HCT116 (cell line): ENCODE results near the gene RND3. TPM values are rescaled to one million over a fixed set of nuclear protein-coding genes. Genes with fewer than 3 reads are reported as not detected.

ENCODE experiments used
- ATAC-seq: fragments of 200-7000 bp; cut with Tn5 transposase; 2 replicates; pipeline ENCODE4 v1.9.1; 2020; ENCODE audit warnings: mild to moderate bottlenecking, moderate library complexity
- BruUV-seq: library from RNA; stranded (reverse); fragments of 400-500 nt; replicated peaks from 2 replicates; lab custom pipeline; 2021; lab: Mats Ljungman, UMichigan
- CTCF ChIA-PET: fragments of 300-600 bp; sonication (Branson Sonifier 250); formaldehyde crosslinking; loops from one replicate; lab custom pipeline; 2021; ENCODE audit warnings: antibody characterized with exemption; lab: Charles Lee
- POLR2A ChIA-PET: fragments of 300-600, 350-600 bp; sonication (Branson Sonifier 250); formaldehyde crosslinking; loops from one replicate; lab custom pipeline; 2021; ENCODE audit warnings: antibody characterized with exemption; lab: Charles Lee
- RAD21 ChIA-PET, 2 experiments: fragments of 300-600 bp; sonication (Branson Sonifier 250); formaldehyde crosslinking; loops; one replicate each; lab custom pipeline; 2023; ENCODE audit warnings: low total read pairs in 2 of 2; ENCODE audit not compliant: uncharacterized antibody in 2 of 2, unreplicated experiment in 2 of 2, low non-redundant PET in 1 of 2; lab: Charles Lee
- DNase-seq: peaks from one replicate; pipeline ENCODE4 v3.0.0-alpha.2; 2010; ENCODE audit warnings: low read depth, low spot score
- H2AFZ ChIP-seq: fragments of 200-600 bp; shearing (Covaris generic), sonication (generic); 2 replicates; pipeline ENCODE4 v1.6.1; 2017; ENCODE audit warnings: low read depth, mixed run types, mixed read lengths, antibody characterized with exemption, low read length; ENCODE audit not compliant: poor library complexity, severe bottlenecking
- H3K27ac ChIP-seq: 2 replicates; pipeline ENCODE4 v1.5.1; 2012; ENCODE audit warnings: low read depth, low read length
- H3K27me3 ChIP-seq: fragments of 200-600 bp; sonication (generic); 2 replicates; pipeline ENCODE4 v1.6.1; 2016; ENCODE audit warnings: mixed run types, low read length, mixed read lengths; ENCODE audit not compliant: insufficient read depth
- H3K36me3 ChIP-seq, 2 experiments: fragments of 200-500 bp in 1 of 2; fragments of 200-600 bp in 1 of 2; sonication (Bioruptor generic) in 1 of 2; sonication (generic) in 1 of 2; 2 replicates each; pipeline versions ENCODE4 v1.5.1 to v1.6.1; 2014 to 2016; ENCODE audit warnings: low read length in 2 of 2, inconsistent platforms in 1 of 2, mixed read lengths in 1 of 2, mixed run types in 1 of 2; ENCODE audit not compliant: insufficient read depth in 2 of 2, control insufficient read depth in 1 of 2
- H3K4me1 ChIP-seq, 2 experiments: fragments of 200-600 bp in 1 of 2; sonication (generic) in 1 of 2; 2 replicates each; pipeline versions ENCODE4 v1.5.1 to v1.6.1; 2012 to 2017; ENCODE audit warnings: low read length in 2 of 2, inconsistent platforms in 1 of 2, mild to moderate bottlenecking in 1 of 2, mixed read lengths in 1 of 2, mixed run types in 1 of 2, moderate library complexity in 1 of 2; ENCODE audit not compliant: insufficient read depth in 2 of 2, control insufficient read depth in 1 of 2
- H3K4me2 ChIP-seq: fragments of 200-600 bp; sonication (generic); 2 replicates; pipeline ENCODE4 v1.6.1; 2017; ENCODE audit warnings: mixed run types, low read length, mixed read lengths
- H3K4me3 ChIP-seq, 2 experiments: fragments of 200-600 bp in 1 of 2; sonication (generic) in 1 of 2; replicated peaks in 1 of 2; 2 replicates each; pipeline ENCODE4 v1.5.1; 2011 to 2016; ENCODE audit warnings: low read length in 2 of 2, control low read depth in 1 of 2, low read depth in 1 of 2, mild to moderate bottlenecking in 1 of 2, mixed read lengths in 1 of 2, mixed run types in 1 of 2
- H3K79me2 ChIP-seq: fragments of 200-600 bp; sonication (generic); 2 replicates; pipeline ENCODE4 v1.6.1; 2017; ENCODE audit warnings: mild to moderate bottlenecking, mixed run types, low read length, moderate library complexity, mixed read lengths; ENCODE audit not compliant: insufficient read depth
- H3K9ac ChIP-seq: fragments of 200-600 bp; sonication (generic); 2 replicates; pipeline ENCODE4 v1.6.1; 2016; ENCODE audit warnings: low read length, mixed read lengths
- H3K9me2 ChIP-seq: fragments of 200-600 bp; sonication (generic), shearing (Covaris generic); 2 replicates; pipeline ENCODE4 v1.6.1; 2017; ENCODE audit warnings: mixed run types, mild to moderate bottlenecking, moderate library complexity; ENCODE audit not compliant: insufficient read depth
- H3K9me3 ChIP-seq, 2 experiments: fragments of 200-500 bp in 1 of 2; fragments of 200-600 bp in 1 of 2; sonication (Bioruptor generic) in 1 of 2; sonication (generic) in 1 of 2; 2 replicates each; pipeline ENCODE4 v1.6.1; 2014 to 2017; ENCODE audit warnings: low read length in 2 of 2, mixed read lengths in 2 of 2, inconsistent platforms in 1 of 2, low read depth in 1 of 2, mild to moderate bottlenecking in 1 of 2, mixed run types in 1 of 2, moderate library complexity in 1 of 2; ENCODE audit not compliant: control insufficient read depth in 1 of 2, insufficient read depth in 1 of 2
- H4K20me1 ChIP-seq: fragments of 200-600 bp; sonication (generic), shearing (Covaris generic); 2 replicates; pipeline ENCODE4 v1.6.1; 2017; ENCODE audit warnings: mixed run types, mild to moderate bottlenecking, moderate library complexity; ENCODE audit not compliant: insufficient read depth
- EGR1 ChIP-seq: IDR thresholded peaks from 2 replicates; pipeline ENCODE4 v1.6.1; 2012; ENCODE audit warnings: low read depth
- EZH2 ChIP-seq: fragments of 200-600 bp; sonication (generic); IDR thresholded peaks from 2 replicates; pipeline ENCODE4 v1.6.1; 2017; ENCODE audit warnings: antibody characterized with exemption, mixed run types
- JUND ChIP-seq: IDR thresholded peaks from 2 replicates; pipeline ENCODE4 v1.6.1; 2012
- SIN3A ChIP-seq: IDR thresholded peaks from 2 replicates; pipeline ENCODE4 v1.6.1; 2012; ENCODE audit warnings: low read depth
- SRF ChIP-seq: IDR thresholded peaks from 2 replicates; pipeline ENCODE4 v1.6.1; 2012; ENCODE audit warnings: low read depth
- YY1 ChIP-seq: IDR thresholded peaks from 2 replicates; pipeline ENCODE4 v1.6.1; 2011; ENCODE audit warnings: low read length, low read depth, moderate library complexity, mild to moderate bottlenecking; ENCODE audit not compliant: insufficient replicate concordance; ENCODE audit errors: extremely low read depth
- ZBTB33 ChIP-seq: IDR thresholded peaks from 2 replicates; pipeline ENCODE4 v1.6.1; 2011; ENCODE audit warnings: mild to moderate bottlenecking, low read length, moderate library complexity; ENCODE audit not compliant: insufficient replicate concordance; ENCODE audit errors: extremely low read depth
- ZFX ChIP-seq: fragments of 450-650 bp; IDR thresholded peaks from 2 replicates; pipeline ENCODE4 v1.6.1; 2017
- intact Hi-C: fragments of 100-400 bp; cut with micrococcal nuclease; formaldehyde crosslinking; loops from 2 replicates; pipeline ENCODE4 v1.10.0; 2022
- total RNA-seq: library from RNA; stranded (reverse); gene quantifications from one replicate; pipeline ENCODE4 v1.2.1, GENCODE V29; 2021; ENCODE audit not compliant: unreplicated experiment
- TF ChIP-seq, protein P1 (sequence below): IDR thresholded peaks from 2 replicates; pipeline ENCODE4 v1.6.1; 2012; ENCODE audit warnings: low read depth

Gene RND3
- total RNA-seq, 1 experiment from 2014 or later = 15.0 TPM

DNA sequence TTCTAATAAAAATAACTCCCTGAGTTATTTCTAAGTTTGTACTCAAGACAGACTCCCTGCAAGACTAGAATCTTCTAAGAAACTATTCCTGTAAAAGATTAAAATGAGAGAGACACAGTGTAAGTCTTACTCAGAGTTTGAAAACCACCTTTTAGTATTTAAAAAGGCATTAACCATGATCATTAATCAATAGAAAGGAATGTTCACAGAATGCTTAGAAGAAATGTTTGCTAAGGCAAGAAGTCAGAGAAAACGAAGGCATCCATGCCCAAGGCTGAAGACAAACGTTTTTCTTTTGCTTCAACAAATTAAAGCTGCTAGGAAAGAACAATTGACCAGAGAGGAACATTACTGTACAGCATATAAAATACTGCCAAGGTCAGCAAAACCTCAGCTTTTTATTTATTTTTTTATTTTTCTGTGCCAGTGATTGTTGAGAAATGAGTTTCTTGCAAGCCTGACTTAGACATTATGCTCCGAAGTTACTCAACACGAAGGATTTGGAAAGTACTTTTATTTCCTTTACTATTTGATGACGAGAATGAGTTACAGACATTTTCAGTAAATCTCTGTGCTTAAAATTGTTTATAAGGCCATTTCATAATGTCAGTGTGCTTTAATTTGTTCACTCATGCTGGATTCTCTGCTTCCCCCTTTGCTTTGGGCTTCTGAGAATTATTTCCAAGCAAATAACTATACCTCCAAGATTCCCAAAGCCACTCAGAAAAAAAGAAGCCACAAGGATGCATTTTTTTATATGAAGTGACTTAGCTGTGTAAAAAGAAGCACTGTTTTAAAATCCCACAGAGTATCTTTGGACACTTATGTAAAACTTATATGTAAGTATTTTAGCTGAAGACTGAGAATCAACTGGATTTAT, 20.5 kb downstream of the RND3 start:
- ChIA-PET POLR2A (no interaction called here), CTCF (no interaction called here), RAD21 (no interaction called here)
- no peak overlapping the region for H3K9ac ChIP-seq
- no TSS peak for BruUV-seq
- peaks cover 16 to 32% of the 10 kb centered on the region in 2 experiments; a peak in 3 of 4 replicates for H3K36me3 ChIP-seq
- no peak overlapping the region for H3K4me2 ChIP-seq
- TF ChIP-seq ZBTB33 (no peak), SRF (no peak), EGR1 (no peak), EZH2 (no peak), JUND (no peak), ZFX (no peak), SIN3A (no peak), YY1 (no peak)
- TF ChIP-seq, protein P1, sequence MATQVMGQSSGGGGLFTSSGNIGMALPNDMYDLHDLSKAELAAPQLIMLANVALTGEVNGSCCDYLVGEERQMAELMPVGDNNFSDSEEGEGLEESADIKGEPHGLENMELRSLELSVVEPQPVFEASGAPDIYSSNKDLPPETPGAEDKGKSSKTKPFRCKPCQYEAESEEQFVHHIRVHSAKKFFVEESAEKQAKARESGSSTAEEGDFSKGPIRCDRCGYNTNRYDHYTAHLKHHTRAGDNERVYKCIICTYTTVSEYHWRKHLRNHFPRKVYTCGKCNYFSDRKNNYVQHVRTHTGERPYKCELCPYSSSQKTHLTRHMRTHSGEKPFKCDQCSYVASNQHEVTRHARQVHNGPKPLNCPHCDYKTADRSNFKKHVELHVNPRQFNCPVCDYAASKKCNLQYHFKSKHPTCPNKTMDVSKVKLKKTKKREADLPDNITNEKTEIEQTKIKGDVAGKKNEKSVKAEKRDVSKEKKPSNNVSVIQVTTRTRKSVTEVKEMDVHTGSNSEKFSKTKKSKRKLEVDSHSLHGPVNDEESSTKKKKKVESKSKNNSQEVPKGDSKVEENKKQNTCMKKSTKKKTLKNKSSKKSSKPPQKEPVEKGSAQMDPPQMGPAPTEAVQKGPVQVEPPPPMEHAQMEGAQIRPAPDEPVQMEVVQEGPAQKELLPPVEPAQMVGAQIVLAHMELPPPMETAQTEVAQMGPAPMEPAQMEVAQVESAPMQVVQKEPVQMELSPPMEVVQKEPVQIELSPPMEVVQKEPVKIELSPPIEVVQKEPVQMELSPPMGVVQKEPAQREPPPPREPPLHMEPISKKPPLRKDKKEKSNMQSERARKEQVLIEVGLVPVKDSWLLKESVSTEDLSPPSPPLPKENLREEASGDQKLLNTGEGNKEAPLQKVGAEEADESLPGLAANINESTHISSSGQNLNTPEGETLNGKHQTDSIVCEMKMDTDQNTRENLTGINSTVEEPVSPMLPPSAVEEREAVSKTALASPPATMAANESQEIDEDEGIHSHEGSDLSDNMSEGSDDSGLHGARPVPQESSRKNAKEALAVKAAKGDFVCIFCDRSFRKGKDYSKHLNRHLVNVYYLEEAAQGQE = no peak
- peaks cover 0 to 8% of the 10 kb centered on the region in 2 experiments; a peak in 2 of 4 replicates for H3K4me1 ChIP-seq
- no peaks in the 10 kb centered on the region for H3K27me3 ChIP-seq
- ATAC-seq (no peak), DNase-seq (no peak)
- intact Hi-C loops = no loop called here
- H3K9me3 ChIP-seq = no peaks in the 10 kb centered on the region
- no peak overlapping the region for H3K27ac ChIP-seq
- no peaks in the 10 kb centered on the region for H3K9me2 ChIP-seq
- H3K4me3 ChIP-seq = no peak overlapping the region
- peaks cover 11% of the 10 kb centered on the region for H3K79me2 ChIP-seq
- peaks cover 9% of the 10 kb centered on the region; the same call in 1 of the 2 replicates for H4K20me1 ChIP-seq
- no peak overlapping the region for H2AFZ ChIP-seq
